ENCODE data around the gene LMBR1L. TPM values are rescaled to one million over a fixed set of nuclear protein-coding genes. Genes with fewer than 3 reads are reported as not detected.

Gene LMBR1L
- total and polyA plus RNA-seq, 2 donors (not counting 1 experiment from before 2014, with no cell fraction given): 30.9 to 53.2 TPM

DNA sequence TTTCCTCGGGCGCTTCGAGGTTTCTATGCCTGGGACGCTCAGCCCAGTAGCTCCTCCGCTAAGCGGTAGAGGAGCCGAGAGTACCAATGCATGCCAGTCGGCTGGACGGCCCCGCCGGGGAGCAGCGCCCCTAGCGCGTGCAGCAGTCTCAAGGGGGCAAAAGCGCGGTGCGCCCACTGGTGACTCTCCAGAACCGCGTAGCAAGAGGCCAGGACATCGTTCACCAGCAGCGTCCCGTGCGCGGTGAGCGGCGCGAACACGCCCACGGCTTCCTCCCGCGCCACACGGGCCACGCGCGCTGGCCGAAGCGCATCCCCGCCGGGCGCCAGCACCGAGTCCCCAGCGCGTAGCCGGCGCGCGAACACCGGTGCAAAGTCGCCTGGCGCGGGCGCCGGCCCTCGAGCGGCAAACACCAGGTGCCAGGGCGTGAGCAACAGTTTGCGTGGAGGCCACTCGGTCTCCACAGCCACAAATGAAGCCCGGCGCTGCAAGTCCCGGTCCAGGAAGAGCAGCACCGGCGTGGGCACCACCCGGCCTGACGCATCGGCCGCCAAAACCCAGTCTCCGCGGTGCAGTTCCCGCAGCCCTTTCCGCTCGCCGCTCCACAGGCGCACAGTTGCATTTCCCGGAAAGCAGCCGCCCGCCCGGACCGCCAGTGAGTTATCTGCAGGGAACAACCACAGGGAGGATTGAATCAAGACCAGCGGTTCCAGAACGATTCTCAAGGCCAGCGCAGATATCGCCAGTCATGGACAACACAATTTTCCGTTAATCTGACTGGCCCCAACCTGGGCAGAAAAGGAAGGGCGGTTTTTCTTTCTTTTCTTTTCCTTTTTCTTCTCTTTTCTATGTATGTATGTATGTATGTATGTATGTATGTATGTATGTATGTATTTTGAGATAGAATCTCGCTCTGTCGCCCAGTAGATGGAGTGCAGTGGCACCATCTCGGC is 20.6 kb downstream of the LMBR1L start:
- Histone ChIP-seq H3K9ac (ENCODE audit: insufficient read depth, low read length) (no peak overlapping the region), H3K4me3 (replicated peaks in 1 of 4; ENCODE audit: control extremely low read depth in 1 of 4, insufficient read depth in 1 of 4, low read depth in 3 of 4, low read length in 4 of 4) (peak overlapping the region in 3 of 4 experiments; percentile 36 to 51 (median 37)), H3K4me2 (ENCODE audit: extremely low read depth, insufficient read depth, low read length) (peak overlapping the region; percentile 78), H3K9me3 (ENCODE audit: control insufficient read depth, insufficient read depth, low read depth, low read length) (no peaks in the 10 kb centered on the region), H2AFZ (ENCODE audit: low read length) (peak overlapping the region; percentile 34), H3K79me2 (ENCODE audit: control insufficient read depth, insufficient read depth, low read length) (no peaks in the 10 kb centered on the region), H3K36me3 (ENCODE audit: control insufficient read depth, insufficient read depth, low read length) (no peaks in the 10 kb centered on the region), H3K27ac (ENCODE audit: insufficient read depth, low read length) (no peak overlapping the region), H4K20me1 (ENCODE audit: control insufficient read depth, extremely low read depth, insufficient read depth, low read length) (no peaks in the 10 kb centered on the region), H3K4me1 (ENCODE audit: control insufficient read depth, extremely low read depth, insufficient read depth, low read length) (peaks cover 9% of the 10 kb centered on the region), H3K27me3 (ENCODE audit: control insufficient read depth, insufficient read depth, low read length) (peaks cover 20% of the 10 kb centered on the region)
- TF ChIP-seq EZH2 (IDR thresholded peaks at IDR 0.05; ENCODE audit: low read length, missing control alignments): no peak
- TF ChIP-seq, protein P1, sequence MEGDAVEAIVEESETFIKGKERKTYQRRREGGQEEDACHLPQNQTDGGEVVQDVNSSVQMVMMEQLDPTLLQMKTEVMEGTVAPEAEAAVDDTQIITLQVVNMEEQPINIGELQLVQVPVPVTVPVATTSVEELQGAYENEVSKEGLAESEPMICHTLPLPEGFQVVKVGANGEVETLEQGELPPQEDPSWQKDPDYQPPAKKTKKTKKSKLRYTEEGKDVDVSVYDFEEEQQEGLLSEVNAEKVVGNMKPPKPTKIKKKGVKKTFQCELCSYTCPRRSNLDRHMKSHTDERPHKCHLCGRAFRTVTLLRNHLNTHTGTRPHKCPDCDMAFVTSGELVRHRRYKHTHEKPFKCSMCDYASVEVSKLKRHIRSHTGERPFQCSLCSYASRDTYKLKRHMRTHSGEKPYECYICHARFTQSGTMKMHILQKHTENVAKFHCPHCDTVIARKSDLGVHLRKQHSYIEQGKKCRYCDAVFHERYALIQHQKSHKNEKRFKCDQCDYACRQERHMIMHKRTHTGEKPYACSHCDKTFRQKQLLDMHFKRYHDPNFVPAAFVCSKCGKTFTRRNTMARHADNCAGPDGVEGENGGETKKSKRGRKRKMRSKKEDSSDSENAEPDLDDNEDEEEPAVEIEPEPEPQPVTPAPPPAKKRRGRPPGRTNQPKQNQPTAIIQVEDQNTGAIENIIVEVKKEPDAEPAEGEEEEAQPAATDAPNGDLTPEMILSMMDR (conservative IDR thresholded peaks at IDR 0.05 in 1 of 2, IDR thresholded peaks at IDR 0.05 in 1 of 2; ENCODE audit: low read depth in 1 of 2, low read length in 2 of 2): peak in 1 of 2 donors; percentile 27
- DNase-seq (ENCODE audit: low read depth in 2 of 2): peak; percentile 36 to 57

DNA sequence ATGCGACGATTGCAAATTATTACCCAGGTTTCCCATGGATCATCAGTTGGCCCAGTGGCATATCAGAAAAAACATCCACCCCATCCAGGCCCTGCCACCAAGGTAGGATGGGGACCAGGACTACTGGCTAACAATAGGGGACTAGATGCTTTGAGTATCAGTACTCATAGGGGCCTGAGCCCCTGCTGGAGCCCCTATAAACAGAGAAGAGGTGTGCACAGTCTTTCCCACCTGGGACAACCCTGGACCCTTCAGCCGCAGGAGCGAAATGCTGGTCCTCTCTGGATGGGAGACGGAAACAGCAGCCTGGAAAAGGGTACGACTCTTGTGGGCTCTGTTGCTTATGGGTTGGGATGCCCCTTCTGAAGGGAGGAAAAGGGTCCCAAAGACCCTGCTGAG is 21.7 kb downstream of the LMBR1L start:
- H3K79me2 ChIP-seq (ENCODE audit: control insufficient read depth, insufficient read depth, low read length): no peaks in the 10 kb centered on the region
- H4K20me1 ChIP-seq (ENCODE audit: control insufficient read depth, extremely low read depth, insufficient read depth, low read length): no peaks in the 10 kb centered on the region
- H3K36me3 ChIP-seq (ENCODE audit: control insufficient read depth, insufficient read depth, low read length): no peaks in the 10 kb centered on the region
- no peak overlapping the region for H3K4me2 ChIP-seq (ENCODE audit: extremely low read depth, insufficient read depth, low read length)
- H3K9ac ChIP-seq (ENCODE audit: insufficient read depth, low read length): no peak overlapping the region
- no peak overlapping the region for H3K27ac ChIP-seq (ENCODE audit: insufficient read depth, low read length)
- peaks cover 5% of the 10 kb centered on the region for H3K4me1 ChIP-seq (ENCODE audit: control insufficient read depth, extremely low read depth, insufficient read depth, low read length)
- H3K27me3 ChIP-seq (ENCODE audit: control insufficient read depth, insufficient read depth, low read length): peaks cover 10% of the 10 kb centered on the region
- DNase-seq (ENCODE audit: low read depth in 2 of 2): no peak
- H3K9me3 ChIP-seq (ENCODE audit: control insufficient read depth, insufficient read depth, low read depth, low read length): no peaks in the 10 kb centered on the region
- H3K4me3 ChIP-seq (replicated peaks in 1 of 4; ENCODE audit: control extremely low read depth in 1 of 4, insufficient read depth in 1 of 4, low read depth in 3 of 4, low read length in 4 of 4): no peak overlapping the region
- H2AFZ ChIP-seq (ENCODE audit: low read length): no peak overlapping the region
- TF ChIP-seq, protein P1 (conservative IDR thresholded peaks at IDR 0.05 in 1 of 2, IDR thresholded peaks at IDR 0.05 in 1 of 2; ENCODE audit: low read depth in 1 of 2, low read length in 2 of 2): no peak
- no peak for TF ChIP-seq EZH2 (IDR thresholded peaks at IDR 0.05; ENCODE audit: low read length, missing control alignments)

DNA sequence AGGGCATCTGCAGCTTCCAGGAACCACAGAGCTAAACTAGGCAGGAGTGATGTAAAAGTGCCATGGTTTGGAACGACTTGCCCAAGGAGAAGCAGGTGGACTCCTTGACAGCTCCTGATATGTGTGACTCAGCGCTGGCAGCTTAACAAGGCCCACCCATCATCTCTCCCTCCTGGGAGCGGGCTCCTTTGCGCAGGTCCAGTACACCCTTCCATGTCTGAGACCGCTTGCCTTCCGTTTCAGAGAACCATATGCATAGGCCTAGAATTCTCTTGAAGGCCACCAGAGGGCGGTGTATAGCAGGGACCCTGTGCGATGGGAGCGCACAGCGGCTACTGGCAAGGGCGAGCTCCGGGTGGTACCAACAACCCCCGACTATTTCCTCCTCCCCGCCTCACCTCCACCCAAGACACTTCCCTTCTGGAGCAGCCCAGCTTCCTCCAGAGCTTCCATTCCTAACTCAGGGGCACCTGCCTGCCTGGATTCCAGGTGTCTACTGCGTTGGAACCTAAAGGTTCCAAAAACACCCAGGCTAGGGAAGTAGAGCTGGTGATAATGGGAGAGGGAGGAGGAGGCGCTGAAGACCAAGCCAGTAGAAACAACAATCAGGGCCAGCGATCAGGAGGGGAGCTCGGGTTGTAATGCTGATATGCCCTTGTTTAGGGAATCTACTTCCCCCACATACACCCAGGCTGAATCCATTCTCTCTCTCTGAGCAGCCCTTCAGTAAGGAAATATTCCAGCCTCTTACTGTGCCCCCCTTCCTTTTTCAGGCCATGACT is 22.3 kb downstream of the LMBR1L start:
- no peak overlapping the region for H3K9ac ChIP-seq (ENCODE audit: insufficient read depth, low read length)
- no peaks in the 10 kb centered on the region for H3K9me3 ChIP-seq (ENCODE audit: control insufficient read depth, insufficient read depth, low read depth, low read length)
- peak overlapping the region; percentile 71 for H2AFZ ChIP-seq (ENCODE audit: low read length)
- no peaks in the 10 kb centered on the region for H3K79me2 ChIP-seq (ENCODE audit: control insufficient read depth, insufficient read depth, low read length)
- peak; percentile 12 for TF ChIP-seq EZH2 (IDR thresholded peaks at IDR 0.05; ENCODE audit: low read length, missing control alignments)
- TF ChIP-seq, protein P1 (conservative IDR thresholded peaks at IDR 0.05 in 1 of 2, IDR thresholded peaks at IDR 0.05 in 1 of 2; ENCODE audit: low read depth in 1 of 2, low read length in 2 of 2): peak; percentile 67 to 90
- H3K27ac ChIP-seq (ENCODE audit: insufficient read depth, low read length): no peak overlapping the region
- peaks cover 5% of the 10 kb centered on the region for H3K4me1 ChIP-seq (ENCODE audit: control insufficient read depth, extremely low read depth, insufficient read depth, low read length)
- H3K27me3 ChIP-seq (ENCODE audit: control insufficient read depth, insufficient read depth, low read length): peaks cover 5% of the 10 kb centered on the region
- no peak overlapping the region for H3K4me3 ChIP-seq (replicated peaks in 1 of 4; ENCODE audit: control extremely low read depth in 1 of 4, insufficient read depth in 1 of 4, low read depth in 3 of 4, low read length in 4 of 4)
- H4K20me1 ChIP-seq (ENCODE audit: control insufficient read depth, extremely low read depth, insufficient read depth, low read length): no peaks in the 10 kb centered on the region
- H3K36me3 ChIP-seq (ENCODE audit: control insufficient read depth, insufficient read depth, low read length): no peaks in the 10 kb centered on the region
- H3K4me2 ChIP-seq (ENCODE audit: extremely low read depth, insufficient read depth, low read length): peak overlapping the region; percentile 90
- peak; percentile 90 to 91 for DNase-seq (ENCODE audit: low read depth in 2 of 2)
